Globus pallidus (tissue), 1 donor: ENCODE results near the gene PROSER2.
"Not testable (repeated sequence)": the region's sequence is repeated elsewhere in the genome, so short reads cannot be mapped to it uniquely, and the experiment has no call there.

Experiments
- DNase-seq: peaks from one replicate; pipeline ENCODE4 v3.0.0-alpha.2; 2015; ENCODE audit warnings: low spot score

The PROSER2 gene

GRCh38 chr10:11837372-11838161, 14.4 kb downstream of the PROSER2 start:
- no peak for DNase-seq

- no peak for DNase-seq
These were observed 15.2 kb downstream of the PROSER2 start for GRCh38 chr10:11838298-11838852.

GRCh38 chr10:11841375-11841774, 18.2 kb downstream of the PROSER2 start:
- DNase-seq = no peak

GRCh38 chr10:11842411-11842810, 19.3 kb downstream of the PROSER2 start:
- DNase-seq = no peak

- no peak for DNase-seq
These were observed 22.0 kb downstream of the PROSER2 start for GRCh38 chr10:11845113-11845512.

GRCh38 chr10:11846542-11846941, 23.4 kb downstream of the PROSER2 start:
- DNase-seq = no peak

GRCh38 chr10:11849277-11849676, 26.1 kb downstream of the PROSER2 start:
- no peak for DNase-seq

- DNase-seq = no peak
These were observed 26.8 kb downstream of the PROSER2 start for GRCh38 chr10:11849911-11850310.

- DNase-seq = no peak
These were observed 28.8 kb downstream of the PROSER2 start for GRCh38 chr10:11851910-11852309.

- not testable (repeated sequence) for DNase-seq
These were observed 29.5 kb downstream of the PROSER2 start for GRCh38 chr10:11852637-11853036.

GRCh38 chr10:11853468-11853867, 30.3 kb downstream of the PROSER2 start:
- DNase-seq = no peak

- no peak for DNase-seq
These were observed 31.1 kb downstream of the PROSER2 start for GRCh38 chr10:11854301-11854700.

- DNase-seq = no peak
These were observed 32.9 kb downstream of the PROSER2 start for GRCh38 chr10:11856089-11856488.

GRCh38 chr10:11856678-11857077, 33.5 kb downstream of the PROSER2 start:
- DNase-seq = no peak

- DNase-seq = no peak
These were observed 34.9 kb downstream of the PROSER2 start for GRCh38 chr10:11858093-11858492.

GRCh38 chr10:11861341-11861740, 38.2 kb downstream of the PROSER2 start:
- no peak for DNase-seq

GRCh38 chr10:11861811-11862428, 38.8 kb downstream of the PROSER2 start:
- no peak for DNase-seq

GRCh38 chr10:11863353-11864109, 40.4 kb downstream of the PROSER2 start:
- no peak for DNase-seq

GRCh38 chr10:11864727-11865126, 41.6 kb downstream of the PROSER2 start:
- DNase-seq = no peak

GRCh38 chr10:11865561-11865960, 42.4 kb downstream of the PROSER2 start:
- no peak for DNase-seq

GRCh38 chr10:11866199-11866925, 43.2 kb downstream of the PROSER2 start:
- DNase-seq = no peak

GRCh38 chr10:11869219-11869618, 46.1 kb downstream of the PROSER2 start:
- DNase-seq = no peak
